LNCaP clone FGC (cell line): ENCODE data around the gene VPS35.

Experiments used
- DNase-seq: peaks from one replicate; pipeline ENCODE4 v3.0.0-alpha.2; 2011; ENCODE audit warnings: low read depth
- H3K4me3 ChIP-seq: 2 replicates; pipeline ENCODE4 v1.5.1; 2011; ENCODE audit warnings: mild to moderate bottlenecking, low read depth, low read length, control low read depth
- TF ChIP-seq, protein P1 (sequence below): IDR thresholded peaks from 2 replicates; pipeline ENCODE4 v1.5.1; 2012; ENCODE audit warnings: mild to moderate bottlenecking; ENCODE audit not compliant: control insufficient read depth, insufficient read depth; ENCODE audit errors: extremely low read depth

VPS35 gene

DNA sequence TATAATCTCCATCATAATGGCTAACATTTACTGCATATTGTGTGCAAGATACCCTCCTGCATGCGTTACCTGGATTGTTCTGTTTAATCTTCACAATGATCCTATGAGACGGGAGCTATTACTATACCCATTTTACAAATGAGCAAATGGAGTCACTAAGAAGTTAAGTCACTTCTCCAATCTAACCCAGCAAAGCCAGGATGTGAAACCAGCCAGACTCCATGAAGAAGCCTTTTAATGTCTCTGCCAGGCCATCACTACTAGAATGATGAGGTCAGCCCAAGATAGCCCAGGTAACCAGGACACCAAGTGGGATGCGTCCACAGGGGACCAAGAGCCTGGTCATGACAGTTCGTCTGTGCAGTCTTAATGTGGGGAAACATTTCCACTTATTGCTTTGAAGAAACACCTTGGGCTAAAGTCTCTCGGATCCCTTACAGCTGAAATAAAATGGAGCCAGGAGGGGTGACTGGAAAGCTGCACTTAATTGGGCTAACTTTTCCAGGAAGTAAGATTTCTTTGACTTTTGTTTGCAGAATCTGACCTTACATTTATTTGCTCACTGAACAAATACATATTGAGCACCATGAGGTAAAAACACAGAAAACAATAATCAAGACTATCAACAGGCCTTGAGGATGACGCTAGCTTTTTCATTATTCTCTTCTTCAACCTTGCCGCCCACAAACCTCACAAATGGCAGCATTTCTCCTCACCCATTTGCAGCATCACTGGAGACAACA lies 66.9 kb downstream of the VPS35 start:
- TF ChIP-seq, protein P1, sequence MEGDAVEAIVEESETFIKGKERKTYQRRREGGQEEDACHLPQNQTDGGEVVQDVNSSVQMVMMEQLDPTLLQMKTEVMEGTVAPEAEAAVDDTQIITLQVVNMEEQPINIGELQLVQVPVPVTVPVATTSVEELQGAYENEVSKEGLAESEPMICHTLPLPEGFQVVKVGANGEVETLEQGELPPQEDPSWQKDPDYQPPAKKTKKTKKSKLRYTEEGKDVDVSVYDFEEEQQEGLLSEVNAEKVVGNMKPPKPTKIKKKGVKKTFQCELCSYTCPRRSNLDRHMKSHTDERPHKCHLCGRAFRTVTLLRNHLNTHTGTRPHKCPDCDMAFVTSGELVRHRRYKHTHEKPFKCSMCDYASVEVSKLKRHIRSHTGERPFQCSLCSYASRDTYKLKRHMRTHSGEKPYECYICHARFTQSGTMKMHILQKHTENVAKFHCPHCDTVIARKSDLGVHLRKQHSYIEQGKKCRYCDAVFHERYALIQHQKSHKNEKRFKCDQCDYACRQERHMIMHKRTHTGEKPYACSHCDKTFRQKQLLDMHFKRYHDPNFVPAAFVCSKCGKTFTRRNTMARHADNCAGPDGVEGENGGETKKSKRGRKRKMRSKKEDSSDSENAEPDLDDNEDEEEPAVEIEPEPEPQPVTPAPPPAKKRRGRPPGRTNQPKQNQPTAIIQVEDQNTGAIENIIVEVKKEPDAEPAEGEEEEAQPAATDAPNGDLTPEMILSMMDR: no peak
- no peak for DNase-seq
- H3K4me3 ChIP-seq: no peak overlapping the region

DNA sequence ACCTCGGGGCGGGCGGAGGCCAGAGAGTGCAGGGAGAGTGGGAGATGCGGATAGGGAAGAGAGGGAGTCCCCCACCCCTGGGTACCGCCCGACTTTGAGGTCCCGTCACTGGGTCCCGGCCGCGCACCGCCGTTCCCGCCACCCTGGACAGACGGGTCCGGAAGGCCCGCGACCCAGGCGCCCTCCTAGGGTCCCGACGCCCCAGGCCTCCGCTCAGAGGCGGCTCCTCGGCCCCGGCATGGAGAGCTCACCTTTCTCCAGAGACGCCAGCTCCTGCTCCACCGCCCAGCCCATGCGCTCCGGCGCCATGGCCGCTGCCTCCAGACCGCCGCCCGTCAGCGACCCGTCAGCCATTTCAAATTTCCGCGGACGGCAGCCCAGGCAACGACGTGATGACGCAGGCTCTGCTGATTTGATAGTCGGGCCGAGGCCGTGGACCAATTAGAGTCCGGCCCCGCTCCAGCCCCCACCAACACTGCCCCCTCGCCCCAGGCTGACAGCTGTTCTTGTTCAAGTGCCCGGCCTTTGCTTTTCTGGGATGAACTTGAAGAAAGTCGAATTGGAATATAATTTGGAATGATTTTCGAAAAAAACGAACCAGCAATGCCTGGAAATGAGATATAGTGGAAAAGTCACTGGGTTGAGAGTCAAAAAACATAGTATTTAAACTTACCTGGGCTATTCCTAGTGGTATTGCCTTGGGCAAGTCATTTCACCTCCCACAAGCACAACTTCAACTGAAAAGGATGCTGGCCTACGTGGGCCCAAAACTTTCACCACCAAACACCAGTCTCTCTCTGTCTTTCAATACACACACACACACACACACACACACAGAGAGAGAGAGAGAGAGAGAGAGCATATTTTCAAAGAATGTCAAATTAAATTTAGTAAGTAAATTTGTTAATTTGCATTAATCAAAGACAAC lies 67.7 kb downstream of the VPS35 start, which contains the start of gene SHCBP1:
Gene SHCBP1, minus strand, starts transcription at position 374 of the 928 bp plus-strand sequence. Its CDS starts 20 bp downstream, at position 354.
- peak; percentile 56 for DNase-seq
- peak within 1 kb of the TSS; percentile 99 for H3K4me3 ChIP-seq
- TF ChIP-seq, protein P1: no peak

DNA sequence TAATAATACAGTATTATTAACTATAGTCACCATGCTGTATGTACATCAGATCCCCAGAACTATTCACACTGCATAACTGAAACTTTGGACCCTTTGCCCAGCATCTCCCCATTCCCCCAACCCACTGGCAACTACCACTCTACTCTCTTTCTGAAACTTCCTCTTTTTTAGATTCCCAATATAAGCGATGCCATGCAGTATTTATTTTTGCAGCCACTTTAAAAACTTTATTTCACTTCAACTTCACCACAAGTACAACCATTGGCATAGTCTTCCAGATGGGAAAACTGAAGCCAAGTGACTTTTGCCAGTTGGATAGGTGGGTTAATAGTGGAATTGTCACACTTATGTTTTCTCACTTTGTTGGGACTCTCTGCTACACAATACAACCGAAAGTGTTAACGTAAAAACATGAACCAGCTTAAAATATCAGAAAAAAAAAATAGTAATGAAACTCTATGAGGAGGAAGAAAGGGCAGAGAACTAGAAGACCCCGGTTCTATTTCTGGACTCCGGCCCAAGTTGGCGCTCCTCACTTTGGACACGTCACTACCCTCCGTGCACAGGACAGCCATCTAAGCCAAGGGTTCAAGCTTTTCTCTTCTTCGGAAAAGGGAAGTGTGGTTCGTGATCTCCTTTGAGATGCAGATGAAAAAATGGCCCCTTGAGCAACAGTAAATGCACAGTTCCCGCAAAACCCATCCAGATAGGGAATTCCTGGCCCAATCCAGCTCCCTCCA lies 68.5 kb downstream of the VPS35 start:
- TF ChIP-seq, protein P1: no peak
- peak overlapping the region; percentile 99 for H3K4me3 ChIP-seq
- DNase-seq: no peak

DNA sequence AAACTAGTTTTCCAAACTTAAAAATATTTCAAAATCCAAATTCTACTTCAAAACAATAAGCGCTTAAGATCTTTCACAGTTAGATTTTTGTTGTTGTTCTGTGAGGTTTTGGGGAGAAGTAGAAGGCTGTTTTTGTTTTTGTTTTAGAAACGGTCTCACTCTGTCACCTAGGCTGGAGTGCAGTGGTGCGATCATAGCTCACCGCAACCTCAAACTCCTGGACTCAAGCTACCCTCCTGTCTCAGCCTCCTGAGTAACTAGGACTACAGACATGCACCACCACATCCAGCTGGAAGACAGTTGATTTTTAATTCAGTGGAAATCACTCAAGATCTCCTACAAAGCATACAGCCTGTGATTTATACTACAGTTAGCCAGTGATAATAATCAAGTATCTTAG lies 70.5 kb downstream of the VPS35 start:
- TF ChIP-seq, protein P1: no peak

DNA sequence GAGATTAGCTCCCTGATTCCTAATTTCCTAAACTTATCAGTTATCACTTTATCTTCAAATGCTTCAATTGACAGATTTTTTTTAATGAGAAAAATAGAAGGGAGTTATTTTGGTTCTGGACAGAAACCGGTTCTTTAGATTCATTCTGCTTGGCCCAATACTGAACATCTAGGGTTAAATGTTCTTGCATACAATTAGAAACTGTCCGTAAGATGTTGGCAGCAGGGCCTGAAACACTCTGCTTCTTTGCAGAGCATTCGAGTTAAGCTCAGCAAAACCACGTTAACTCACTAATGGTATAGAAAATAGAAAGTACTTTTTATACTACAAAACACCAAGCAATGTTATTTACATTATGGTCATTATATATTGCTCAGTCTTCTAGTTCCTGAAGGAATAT lies 75.0 kb downstream of the VPS35 start:
- TF ChIP-seq, protein P1: no peak
- no peak overlapping the region for H3K4me3 ChIP-seq

More for the DNA sequence above, 70.5 kb downstream of the VPS35 start:
- no peak overlapping the region for H3K4me3 ChIP-seq
- DNase-seq: no peak

DNA sequence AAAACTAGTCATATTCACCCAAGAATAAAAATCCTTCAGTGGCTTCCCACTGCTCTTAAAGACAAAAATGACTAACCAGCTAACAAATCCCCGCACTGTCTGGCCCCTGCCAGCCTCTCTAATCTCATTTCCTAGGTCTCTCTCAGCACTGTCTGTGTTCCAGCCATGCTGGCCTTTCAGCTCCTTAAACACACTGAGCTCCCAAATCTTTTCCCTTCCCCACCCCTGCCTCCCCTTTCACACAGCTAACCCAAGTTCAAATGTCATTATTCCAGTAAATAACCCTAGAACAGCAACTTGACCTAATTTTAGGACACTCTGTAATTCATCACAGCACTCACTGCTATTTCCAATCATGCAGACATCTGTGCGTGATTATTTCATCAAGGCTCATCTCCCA lies 75.6 kb downstream of the VPS35 start:
- TF ChIP-seq, protein P1: no peak
- no peak for DNase-seq
- H3K4me3 ChIP-seq: no peak overlapping the region

More for the DNA sequence above, 75.0 kb downstream of the VPS35 start:
- DNase-seq: no peak
